ENCODE results near the gene ADAMTSL3.
"Not testable (repeated sequence)": the region's sequence is repeated elsewhere in the genome, so short reads cannot be mapped to it uniquely, and the experiment has no call there.

Gene ADAMTSL3

GRCh38 chr15:84051146-84051545 is 397.2 kb downstream of the ADAMTSL3 start:
- not testable (repeated sequence) for DNase-seq

- DNase-seq = not testable (repeated sequence)
Measured at GRCh38 chr15:84054544-84054943, 400.6 kb downstream of the ADAMTSL3 start.

- DNase-seq = no peak
Measured at GRCh38 chr15:84057714-84058331, 403.9 kb downstream of the ADAMTSL3 start.

GRCh38 chr15:84063674-84064073 is 409.8 kb downstream of the ADAMTSL3 start:
- DNase-seq = not testable (repeated sequence)

GRCh38 chr15:84068674-84069073 is 414.8 kb downstream of the ADAMTSL3 start:
- DNase-seq = not testable (repeated sequence)

- not testable (repeated sequence) for DNase-seq
Measured at GRCh38 chr15:84078038-84078437, 424.1 kb downstream of the ADAMTSL3 start.

- peak in 2 of 3 experiments; percentile 3 to 86 for DNase-seq
Measured at GRCh38 chr15:84079325-84079884, 425.5 kb downstream of the ADAMTSL3 start.

- peak; percentile 71 to 96 (median 94) for DNase-seq
Measured at GRCh38 chr15:84079885-84080777, 426.2 kb downstream of the ADAMTSL3 start.

- peak in 1 of 3 experiments; percentile 73 for DNase-seq
Measured at GRCh38 chr15:84080778-84081084, 426.8 kb downstream of the ADAMTSL3 start.

- DNase-seq = no peak
Measured at GRCh38 chr15:84081391-84082168, 427.7 kb downstream of the ADAMTSL3 start.

- no peak for DNase-seq
Measured at GRCh38 chr15:84082739-84083138, 428.8 kb downstream of the ADAMTSL3 start.

- not testable (repeated sequence) for DNase-seq
Measured at GRCh38 chr15:84086071-84086470, 432.1 kb downstream of the ADAMTSL3 start.

Measured in NCI-H1417 (cell line).